H1 (cell line): ENCODE measurements around the gene TLR10. TPM values are rescaled to one million over a fixed set of nuclear protein-coding genes. Genes with fewer than 3 reads are reported as not detected.

Experiments used
- CTCF ChIA-PET: fragments of 300-600 bp; sonication (Branson Sonifier 250); formaldehyde crosslinking; loops from one replicate; lab custom pipeline; 2021; ENCODE audit not compliant: partially characterized antibody; lab: Charles Lee
- POLR2A ChIA-PET: fragments of 300-600 bp; sonication (Branson Sonifier 250); formaldehyde crosslinking; loops from one replicate; lab custom pipeline; 2021; ENCODE audit warnings: inconsistent platforms; ENCODE audit not compliant: partially characterized antibody; lab: Charles Lee
- DNase-seq, 2 experiments: peaks; one replicate each; pipeline versions ENCODE4 v3.0.0 to v3.0.0-alpha.2; 2010 to 2022; ENCODE audit warnings: low spot score in 2 of 2, low read depth in 1 of 2, mixed read lengths in 1 of 2
- FAIRE-seq: peaks from 2 replicates; lab custom pipeline; 2011; peaks lifted over from hg19 to GRCh38; lab: Jason Lieb, UNC
- H2AFZ ChIP-seq: 2 replicates; pipeline ENCODE4 v1.8.1; 2012; ENCODE audit warnings: low read length, inconsistent platforms
- H2AK5ac ChIP-seq: 2 replicates; pipeline ENCODE4 v1.6.1; 2013; ENCODE audit warnings: low read depth, low read length
- H2BK120ac ChIP-seq: replicated peaks from 2 replicates; pipeline ENCODE3; 2013; ENCODE audit warnings: low read depth, low read length, inconsistent platforms
- H2BK12ac ChIP-seq: 2 replicates; pipeline ENCODE4 v1.6.1; 2013; ENCODE audit warnings: low read depth, low read length
- H2BK15ac ChIP-seq: 2 replicates; pipeline ENCODE4 v1.6.1; 2013; ENCODE audit warnings: low read length
- H2BK20ac ChIP-seq: 2 replicates; pipeline ENCODE4 v1.6.1; 2013; ENCODE audit warnings: low read length
- H2BK5ac ChIP-seq: 2 replicates; pipeline ENCODE4 v1.6.1; 2013; ENCODE audit warnings: low read depth, low read length
- H3K14ac ChIP-seq: 2 replicates; pipeline ENCODE4 v1.6.1; 2013; ENCODE audit warnings: inconsistent platforms; ENCODE audit not compliant: insufficient read length
- H3K18ac ChIP-seq: 2 replicates; pipeline ENCODE4 v1.6.1; 2013; ENCODE audit warnings: low read length; ENCODE audit errors: extremely low read depth
- H3K23ac ChIP-seq: 2 replicates; pipeline ENCODE4 v1.6.1; 2013; ENCODE audit warnings: inconsistent platforms; ENCODE audit not compliant: insufficient read length
- H3K23me2 ChIP-seq: 2 replicates; pipeline ENCODE4 v1.6.1; 2013; ENCODE audit warnings: low read depth, low read length
- H3K27ac ChIP-seq: 2 replicates; pipeline ENCODE4 v1.6.1; 2011; ENCODE audit warnings: low read depth, low read length, inconsistent platforms
- H3K27me3 ChIP-seq, 4 experiments: replicated peaks in 1 of 4; 1 replicate in 1 of 4; 2 replicates in 3 of 4; pipeline versions ENCODE4 v1.6.1 to v1.8.1; 2011 to 2013; ENCODE audit warnings: low read length in 3 of 4, mild to moderate bottlenecking in 3 of 4, inconsistent platforms in 2 of 4, mixed read lengths in 2 of 4, moderate library complexity in 1 of 4; ENCODE audit not compliant: control insufficient read depth in 3 of 4, insufficient read depth in 3 of 4; ENCODE audit errors: extremely low read depth in 1 of 4
- H3K36me3 ChIP-seq, 4 experiments: 2 replicates each; pipeline versions ENCODE4 v1.6.1 to v1.8.1; 2011 to 2013; ENCODE audit warnings: mild to moderate bottlenecking in 4 of 4, low read length in 3 of 4, moderate library complexity in 2 of 4, control low read depth in 1 of 4, inconsistent platforms in 1 of 4; ENCODE audit not compliant: insufficient read depth in 4 of 4, control insufficient read depth in 2 of 4
- H3K4ac ChIP-seq: replicated peaks from 2 replicates; pipeline ENCODE3; 2013; ENCODE audit warnings: low read length, low read depth, mixed read lengths, inconsistent platforms; ENCODE audit not compliant: insufficient read length
- H3K4me1 ChIP-seq, 4 experiments: replicated peaks in 1 of 4; 1 replicate in 1 of 4; 2 replicates in 3 of 4; pipeline versions ENCODE4 v1.6.1 to v1.8.1; 2011 to 2013; ENCODE audit warnings: low read length in 3 of 4, inconsistent platforms in 2 of 4, mixed read lengths in 1 of 4; ENCODE audit not compliant: insufficient read depth in 4 of 4, control insufficient read depth in 3 of 4
- H3K4me2 ChIP-seq, 2 experiments: 2 replicates each; pipeline versions ENCODE4 v1.6.1 to v1.8.1; 2011 to 2013; ENCODE audit warnings: low read depth in 2 of 2, low read length in 2 of 2, control low read depth in 1 of 2, inconsistent platforms in 1 of 2, mild to moderate bottlenecking in 1 of 2; ENCODE audit not compliant: insufficient read depth in 1 of 2
- H3K4me3 ChIP-seq, 4 experiments: fragments of 200-600, 300-600 bp in 1 of 4; sonication (generic), shearing (Covaris generic), sonication (Bioruptor Twin) in 1 of 4; 2 replicates each; pipeline versions ENCODE4 v1.5.1 to v1.8.1; 2011 to 2016; ENCODE audit warnings: low read length in 4 of 4, low read depth in 3 of 4, control low read depth in 2 of 4, inconsistent platforms in 2 of 4, mild to moderate bottlenecking in 2 of 4, mixed read lengths in 1 of 4, moderate library complexity in 1 of 4; ENCODE audit not compliant: insufficient read depth in 2 of 4; ENCODE audit errors: extremely low read depth in 1 of 4
- H3K56ac ChIP-seq: replicated peaks from 2 replicates; pipeline ENCODE3; 2013; ENCODE audit warnings: low read depth, mild to moderate bottlenecking, mixed read lengths, low read length, inconsistent platforms; ENCODE audit not compliant: insufficient read length
- H3K79me1 ChIP-seq: 2 replicates; pipeline ENCODE4 v1.6.1; 2013; ENCODE audit warnings: low read depth, low read length, control low read depth
- H3K79me2 ChIP-seq, 2 experiments: 2 replicates each; pipeline versions ENCODE4 v1.6.1 to v1.8.1; 2012 to 2013; ENCODE audit warnings: low read length in 2 of 2, mild to moderate bottlenecking in 2 of 2, inconsistent platforms in 1 of 2; ENCODE audit not compliant: insufficient read depth in 2 of 2, control insufficient read depth in 1 of 2
- H3K9ac ChIP-seq, 4 experiments: replicated peaks in 1 of 4; 1 replicate in 1 of 4; 2 replicates in 3 of 4; pipeline versions ENCODE4 v1.6.1 to v1.8.1; 2011 to 2013; ENCODE audit warnings: low read depth in 3 of 4, low read length in 3 of 4, control low read depth in 2 of 4, mild to moderate bottlenecking in 2 of 4, moderate library complexity in 2 of 4, inconsistent platforms in 1 of 4; ENCODE audit errors: extremely low read depth in 1 of 4
- H3K9me3 ChIP-seq, 2 experiments: 2 replicates each; pipeline versions ENCODE4 v1.6.1 to v1.8.1; 2012 to 2013; ENCODE audit warnings: mild to moderate bottlenecking in 2 of 2, moderate library complexity in 2 of 2, control low read depth in 1 of 2, inconsistent platforms in 1 of 2, low read depth in 1 of 2, low read length in 1 of 2, mixed read lengths in 1 of 2; ENCODE audit not compliant: insufficient read depth in 2 of 2
- H4K20me1 ChIP-seq, 2 experiments: replicated peaks in 1 of 2; 2 replicates each; pipeline versions ENCODE3 to v1.8.1; 2011 to 2013; ENCODE audit warnings: inconsistent platforms in 2 of 2, low read length in 2 of 2, mild to moderate bottlenecking in 1 of 2; ENCODE audit not compliant: insufficient read depth in 2 of 2, control insufficient read depth in 1 of 2
- H4K5ac ChIP-seq: 2 replicates; pipeline ENCODE4 v1.6.1; 2013; ENCODE audit warnings: low read length, low read depth, mixed read lengths, inconsistent platforms; ENCODE audit not compliant: insufficient read length
- H4K8ac ChIP-seq: 2 replicates; pipeline ENCODE4 v1.8.0; 2013; ENCODE audit warnings: mild to moderate bottlenecking, moderate library complexity, low read length, inconsistent platforms; ENCODE audit not compliant: insufficient read depth; ENCODE audit errors: extremely low read depth
- H4K91ac ChIP-seq: replicated peaks from 2 replicates; pipeline ENCODE3; 2013; ENCODE audit warnings: low read length, mixed read lengths, inconsistent platforms; ENCODE audit not compliant: insufficient read length
- ATF2 ChIP-seq: IDR thresholded peaks from 2 replicates; pipeline ENCODE4 v1.6.1; 2012; ENCODE audit warnings: low read length, inconsistent platforms
- CREB1 ChIP-seq: IDR thresholded peaks from 2 replicates; pipeline ENCODE4 v1.6.1; 2012; ENCODE audit warnings: inconsistent platforms
- EGR1 ChIP-seq: IDR thresholded peaks from 2 replicates; pipeline ENCODE4 v1.6.1; 2011; ENCODE audit warnings: low read depth, low read length, borderline replicate concordance
- HDAC2 ChIP-seq, 2 experiments: fragments of 300-600 bp in 1 of 2; sonication (generic) in 1 of 2; IDR thresholded peaks; 2 replicates each; pipeline ENCODE4 v1.6.1; 2011 to 2012; ENCODE audit warnings: low read depth in 2 of 2, low read length in 2 of 2, mild to moderate bottlenecking in 2 of 2, moderate library complexity in 2 of 2, borderline replicate concordance in 1 of 2, inconsistent platforms in 1 of 2
- POLR2AphosphoS5 ChIP-seq: IDR thresholded peaks from 2 replicates; pipeline ENCODE4 v1.6.1; 2011; ENCODE audit warnings: low read depth, low read length
- SIN3A ChIP-seq, 2 experiments: IDR thresholded peaks in 1 of 2; conservative IDR thresholded peaks in 1 of 2; 2 replicates each; pipeline ENCODE4 v1.6.1; 2011 to 2012; ENCODE audit warnings: low read length in 2 of 2, improper control_type of control experiment in 1 of 2, low read depth in 1 of 2, mild to moderate bottlenecking in 1 of 2
- SRF ChIP-seq: IDR thresholded peaks from 2 replicates; pipeline ENCODE4 v1.6.1; 2011; ENCODE audit warnings: mild to moderate bottlenecking, low read depth, low read length, moderate library complexity
- WGBS, 2 experiments: shearing (Covaris generic) in 1 of 2; methylation state at CpG; one replicate each; pipeline versions ENCODE4 v1.1.6 to v1.1.7; 2013 to 2015; ENCODE audit warnings: low lambda C conversion rate in 2 of 2, mixed read lengths in 2 of 2, inconsistent platforms in 1 of 2, low coverage in 1 of 2, missing lambda C conversion rate in 1 of 2; ENCODE audit not compliant: insufficient replicate concordance in 2 of 2, insufficient coverage in 1 of 2, insufficient read length in 1 of 2; ENCODE audit errors: extremely low coverage in 1 of 2, missing lambda C conversion rate in 1 of 2; 5-methylcytosine and 5-hydroxymethylcytosine counted together
- polyA plus RNA-seq, 7 experiments: library from polyadenylated mRNA; depleted of rRNA in 3 of 7; stranded (reverse) in 5 of 7; unstranded in 2 of 7; fragments of >200 nt in 5 of 7; fragments of 200-250 nt in 2 of 7; gene quantifications; 1 replicate in 5 of 7; 2 replicates in 1 of 7; 4 replicates in 1 of 7; pipeline versions ENCODE4 v1.2.1 to v1.2.3, GENCODE V29; 2011 to 2013; ENCODE audit warnings: missing spikeins in 2 of 7, mixed read lengths in 2 of 7
- total RNA-seq: library from RNA; stranded (reverse); fragmentation: NEBNext Ultra II Directional; extraction: Animal tissue kit (Norgen Biotek cat#: 25700); gene quantifications from 2 replicates; pipeline ENCODE4 v1.2.1, GENCODE V29; 2021
- TF ChIP-seq, protein P1 (sequence below): IDR thresholded peaks from 2 replicates; pipeline ENCODE4 v1.6.1; 2012; ENCODE audit warnings: inconsistent platforms

Gene TLR10
- total and polyA plus RNA-seq, 2 of the 8 experiments (the other 6 are each of a cell fraction or from before 2014, with no cell fraction given) = not detected

- Histone ChIP-seq H3K23ac (no peak overlapping the region), H3K27ac (no peak overlapping the region), H3K18ac (no peak overlapping the region), H3K79me1 (no peaks in the 10 kb centered on the region), H4K91ac (no peak overlapping the region), H3K56ac (no peak overlapping the region), H3K36me3 (no peaks in the 10 kb centered on the region), H2BK5ac (no peak overlapping the region), H3K4me3 (no peak overlapping the region), H2BK120ac (no peak overlapping the region), H3K79me2 (no peaks in the 10 kb centered on the region), H2AK5ac (no peak overlapping the region), H3K4me1 (no peaks in the 10 kb centered on the region), H4K5ac (no peak overlapping the region), H2BK12ac (no peak overlapping the region), H3K23me2 (no peaks in the 10 kb centered on the region), H3K9ac (no peak overlapping the region), H2BK20ac (no peak overlapping the region), H3K4me2 (no peak overlapping the region), H4K8ac (no peak overlapping the region), H3K4ac (no peak overlapping the region), H2AFZ (no peak overlapping the region), H3K27me3 (no peaks in the 10 kb centered on the region), H3K14ac (no peak overlapping the region), H3K9me3 (no peaks in the 10 kb centered on the region), H2BK15ac (no peak overlapping the region), H4K20me1 (no peaks in the 10 kb centered on the region)
- DNase-seq (no peak), FAIRE-seq (no peak)
- POLR2A ChIA-PET = no interaction called here
- TF ChIP-seq EGR1 = no peak
- TF ChIP-seq, protein P1, sequence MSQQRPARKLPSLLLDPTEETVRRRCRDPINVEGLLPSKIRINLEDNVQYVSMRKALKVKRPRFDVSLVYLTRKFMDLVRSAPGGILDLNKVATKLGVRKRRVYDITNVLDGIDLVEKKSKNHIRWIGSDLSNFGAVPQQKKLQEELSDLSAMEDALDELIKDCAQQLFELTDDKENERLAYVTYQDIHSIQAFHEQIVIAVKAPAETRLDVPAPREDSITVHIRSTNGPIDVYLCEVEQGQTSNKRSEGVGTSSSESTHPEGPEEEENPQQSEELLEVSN = no peak
- no peak for TF ChIP-seq HDAC2 (IDR thresholded peaks at IDR 0.05; ENCODE audit: borderline replicate concordance in 1 of 2, low read depth in 2 of 2, low read length in 2 of 2)
- TF ChIP-seq CREB1 = no peak
- TF ChIP-seq ATF2 = no peak
- TF ChIP-seq SRF = no peak
- TF ChIP-seq POLR2AphosphoS5 = no peak
- TF ChIP-seq SIN3A (conservative IDR thresholded peaks at IDR 0.05 in 1 of 2, IDR thresholded peaks at IDR 0.05 in 1 of 2; ENCODE audit: low read depth in 1 of 2, low read length in 2 of 2) = no peak
- CTCF ChIA-PET = interaction anchor here (4.4 to 8.0 kb wide), 2 partner anchors 11 to 13 kb away, joined by 32 to 77 read pairs; partner anchors contain the start of gene TLR10
- 77% methylated on average over 2 of the region's 2 CpGs; no CpG with 5 or more reads in 1 of the 2 experiments for WGBS, 2 experiments
Observed at GRCh38 chr4:38769441-38769840, 13.3 kb downstream of the TLR10 start.
